Raji (cell line): Measurements from ENCODE around the gene RBM7.

Experiments used
- POLR2A ChIP-seq: IDR thresholded peaks from 2 replicates; pipeline ENCODE4 v1.6.1; 2011; ENCODE audit warnings: low read depth, low read length, control low read depth; ENCODE audit not compliant: insufficient read depth

The RBM7 gene

DNA sequence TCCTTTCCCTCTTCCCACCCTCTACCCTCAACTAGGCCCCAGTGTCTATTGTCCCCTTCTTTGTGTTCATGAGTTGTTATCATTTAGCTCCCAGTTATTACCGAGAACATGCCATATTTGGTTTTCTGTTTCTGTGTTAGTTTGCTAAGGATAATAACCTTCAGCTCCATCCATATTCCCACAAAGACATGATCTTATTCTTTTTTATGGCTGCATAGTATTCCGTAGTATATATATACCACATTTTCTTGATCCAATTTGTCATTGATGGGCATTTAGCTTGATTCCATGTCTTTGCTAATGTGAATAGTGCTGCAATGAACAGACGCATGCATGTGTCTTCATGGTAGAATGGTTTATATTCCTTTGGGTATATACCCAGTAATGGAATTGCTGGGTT, 18.0 kb upstream of the RBM7 start:
- TF ChIP-seq POLR2A = no peak

- TF ChIP-seq POLR2A = no peak
Observed at GRCh38 chr11:114384487-114384886, 16.0 kb upstream of the RBM7 start.

DNA sequence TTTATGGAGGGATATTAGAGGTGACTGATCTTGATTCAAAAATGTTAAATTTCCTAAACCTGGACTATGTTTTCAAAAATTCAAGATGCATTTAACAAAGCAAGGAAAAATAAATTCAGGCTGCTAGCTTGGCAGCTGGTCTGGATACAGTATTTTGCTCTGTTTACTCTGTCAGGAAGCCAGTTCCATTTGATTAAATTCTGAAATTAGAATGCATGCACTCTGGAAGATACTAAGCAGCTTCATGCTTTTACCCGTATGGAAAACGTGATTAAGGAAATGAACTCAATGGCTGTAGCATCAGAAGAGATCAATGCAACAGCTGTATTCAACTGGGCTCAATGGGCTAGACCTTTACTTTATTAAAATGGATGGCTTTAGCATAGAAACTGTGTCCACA, 14.3 kb upstream of the RBM7 start:
- no peak for TF ChIP-seq POLR2A

DNA sequence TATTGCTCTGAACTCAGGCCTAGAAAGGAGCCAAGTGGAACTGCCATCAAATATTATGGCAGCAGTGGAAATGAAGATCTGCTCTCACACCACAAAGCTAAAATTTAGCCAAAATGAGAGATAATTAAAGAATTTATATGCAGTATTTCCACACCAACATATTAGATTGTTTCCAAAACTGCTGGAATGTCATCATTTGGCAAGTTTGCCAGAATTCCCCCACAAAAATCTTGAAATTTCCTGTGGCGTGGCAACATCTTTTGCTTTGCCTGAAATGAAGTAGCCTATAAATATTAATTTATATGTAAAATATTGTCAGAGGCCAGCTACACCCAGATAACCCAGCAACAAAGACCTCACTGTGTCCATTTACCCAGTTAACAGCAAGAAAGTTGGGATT, 13.9 kb upstream of the RBM7 start:
- no peak for TF ChIP-seq POLR2A

GRCh38 chr11:114392735-114393667, 7.5 kb upstream of the RBM7 start:
- no peak for TF ChIP-seq POLR2A

GRCh38 chr11:114395736-114396135, 4.7 kb upstream of the RBM7 start:
- TF ChIP-seq POLR2A = no peak

DNA sequence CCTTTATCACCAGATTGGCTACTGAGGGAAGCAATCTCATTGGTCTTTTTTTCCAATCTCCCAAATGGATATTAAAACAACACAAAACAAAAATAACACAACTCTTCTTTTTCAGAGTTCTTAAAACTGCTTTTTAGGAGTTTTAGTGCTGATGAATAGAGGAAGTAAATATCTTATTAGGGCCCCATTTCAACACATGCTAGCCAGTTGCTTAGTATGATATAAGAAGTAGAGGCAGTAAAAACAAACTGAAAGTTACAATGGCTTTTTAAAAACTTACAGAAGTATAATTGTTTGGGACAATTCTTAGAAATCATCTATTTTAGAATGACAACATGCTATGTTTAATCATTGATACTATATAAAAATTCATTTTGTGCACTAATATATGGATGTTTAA, 3.5 kb upstream of the RBM7 start:
- no peak for TF ChIP-seq POLR2A

GRCh38 chr11:114397349-114397982, 3.0 kb upstream of the RBM7 start:
- TF ChIP-seq POLR2A = no peak

GRCh38 chr11:114398303-114398920, 2.1 kb upstream of the RBM7 start:
- TF ChIP-seq POLR2A = no peak

GRCh38 chr11:114399490-114400215, 813 bp upstream of the RBM7 start:
- TF ChIP-seq POLR2A = no peak

DNA sequence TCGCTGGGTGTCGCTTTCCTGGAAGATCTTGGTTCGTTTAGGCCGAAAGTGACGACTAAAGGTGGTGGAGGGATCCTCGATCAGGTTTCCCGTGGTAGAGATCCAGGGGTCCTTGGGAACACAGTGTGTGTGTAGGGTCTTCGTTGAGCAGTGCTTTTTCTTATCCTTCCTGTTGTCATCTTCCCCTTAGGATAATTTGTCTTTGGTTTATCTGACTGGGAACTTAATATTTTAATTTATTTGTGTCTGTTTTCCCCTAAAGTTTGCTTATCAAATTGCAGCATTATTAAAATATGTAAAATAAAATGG, 403 bp downstream of the RBM7 start:
- no peak for TF ChIP-seq POLR2A

DNA sequence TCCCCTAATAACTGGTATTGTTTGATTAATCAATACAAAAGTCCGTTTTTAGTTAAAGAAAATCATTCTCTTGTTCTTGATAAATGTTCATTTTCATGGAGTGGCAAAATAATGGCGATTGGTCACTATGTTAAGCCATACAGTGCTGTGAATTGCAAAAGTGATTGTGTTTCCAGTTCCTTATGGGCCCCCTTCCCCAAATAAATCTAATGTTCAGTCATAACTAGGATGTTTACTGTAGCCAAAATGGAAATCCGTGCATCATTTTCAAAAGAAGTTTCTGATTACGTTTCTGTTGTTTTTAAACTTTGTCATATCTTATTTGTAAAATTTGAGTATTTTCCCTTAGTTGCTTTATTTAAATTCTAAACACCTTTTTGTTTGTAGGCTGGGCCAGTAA, 845 bp downstream of the RBM7 start:
- TF ChIP-seq POLR2A = no peak

DNA sequence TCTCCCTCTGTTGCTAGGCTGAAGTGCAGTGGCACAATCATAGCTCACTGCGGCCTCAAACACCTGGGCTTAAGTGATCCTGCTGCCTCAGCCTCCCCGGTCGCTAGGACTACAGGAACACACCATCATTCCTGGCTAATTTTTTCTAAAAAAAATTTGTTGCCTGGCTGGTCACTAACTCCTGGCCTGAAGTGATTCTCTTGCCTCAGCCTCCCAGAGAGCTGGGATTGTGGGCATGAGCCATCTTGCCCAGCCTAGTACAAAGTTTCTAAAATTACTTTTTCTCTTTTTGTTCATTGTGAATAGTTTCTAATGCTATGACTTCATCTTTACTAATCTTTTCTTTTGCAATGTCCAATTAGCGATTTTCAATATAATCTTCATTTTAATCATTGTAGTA, 12.5 kb downstream of the RBM7 start:
- no peak for TF ChIP-seq POLR2A

- no peak for TF ChIP-seq POLR2A
Observed at GRCh38 chr11:114413958-114414357, 13.5 kb downstream of the RBM7 start.

GRCh38 chr11:114416441-114416961, 16.0 kb downstream of the RBM7 start:
- TF ChIP-seq POLR2A = no peak
